NCI-H748 treated with DMSO at 0.1 percent for 48 hours (cell line): ENCODE measurements around the gene DHRS2.

Source experiments
- DNase-seq: peaks from one replicate; lab custom pipeline; 2025; lab: John Stamatoyannopoulos, UW

Gene DHRS2

GRCh38 chr14:23694085-23694948 is 58.2 kb downstream of the DHRS2 start:
- no peak for DNase-seq
